C4-2B (cell line): ENCODE data around the gene MED13L.

Experiments used
- H3K27ac ChIP-seq: fragments of 450-650 bp; 2 replicates; pipeline ENCODE4 v1.5.1; 2017
- ZFX ChIP-seq: fragments of 450-650 bp; IDR thresholded peaks from 2 replicates; pipeline ENCODE4 v1.6.1; 2017
- TF ChIP-seq, protein P1 (sequence below): fragments of 450-650 bp; conservative IDR thresholded peaks from 2 replicates; pipeline ENCODE4 v1.5.1; 2017; ENCODE audit warnings: mild to moderate bottlenecking

MED13L gene

DNA sequence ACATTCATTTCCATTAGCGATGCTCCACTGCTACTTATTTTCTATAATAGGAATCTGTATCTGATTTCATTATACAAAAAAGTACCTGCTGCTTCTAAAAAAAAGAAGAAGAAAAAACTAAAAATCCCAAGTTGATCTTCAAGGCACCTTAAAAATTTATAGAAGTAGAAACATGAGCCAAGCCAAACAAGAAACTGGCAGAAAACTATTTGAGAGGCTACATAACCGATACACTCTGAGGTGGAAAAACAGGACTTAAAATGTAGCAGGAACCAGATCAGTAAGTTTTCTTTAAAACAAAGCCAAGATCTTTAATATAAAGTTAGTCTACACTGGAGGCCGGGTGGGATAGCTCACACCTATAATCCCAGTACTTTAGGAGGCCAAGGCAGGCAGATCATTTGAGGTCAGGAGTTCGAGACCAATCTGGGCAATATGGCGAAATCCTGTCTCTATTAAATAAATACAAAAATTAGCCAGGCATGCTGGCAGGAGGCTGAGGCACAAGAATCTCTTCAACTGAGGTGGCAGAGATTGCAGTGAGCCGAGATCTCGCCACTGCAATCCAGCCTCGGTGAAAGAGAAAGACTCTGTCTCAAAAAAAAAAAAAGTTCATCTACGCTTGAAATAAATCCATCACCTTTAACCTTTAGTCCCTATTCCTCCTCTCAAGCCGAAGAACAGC, 278.6 kb downstream of the MED13L start:
- TF ChIP-seq, protein P1, sequence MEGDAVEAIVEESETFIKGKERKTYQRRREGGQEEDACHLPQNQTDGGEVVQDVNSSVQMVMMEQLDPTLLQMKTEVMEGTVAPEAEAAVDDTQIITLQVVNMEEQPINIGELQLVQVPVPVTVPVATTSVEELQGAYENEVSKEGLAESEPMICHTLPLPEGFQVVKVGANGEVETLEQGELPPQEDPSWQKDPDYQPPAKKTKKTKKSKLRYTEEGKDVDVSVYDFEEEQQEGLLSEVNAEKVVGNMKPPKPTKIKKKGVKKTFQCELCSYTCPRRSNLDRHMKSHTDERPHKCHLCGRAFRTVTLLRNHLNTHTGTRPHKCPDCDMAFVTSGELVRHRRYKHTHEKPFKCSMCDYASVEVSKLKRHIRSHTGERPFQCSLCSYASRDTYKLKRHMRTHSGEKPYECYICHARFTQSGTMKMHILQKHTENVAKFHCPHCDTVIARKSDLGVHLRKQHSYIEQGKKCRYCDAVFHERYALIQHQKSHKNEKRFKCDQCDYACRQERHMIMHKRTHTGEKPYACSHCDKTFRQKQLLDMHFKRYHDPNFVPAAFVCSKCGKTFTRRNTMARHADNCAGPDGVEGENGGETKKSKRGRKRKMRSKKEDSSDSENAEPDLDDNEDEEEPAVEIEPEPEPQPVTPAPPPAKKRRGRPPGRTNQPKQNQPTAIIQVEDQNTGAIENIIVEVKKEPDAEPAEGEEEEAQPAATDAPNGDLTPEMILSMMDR: no peak
- no peak for TF ChIP-seq ZFX
- H3K27ac ChIP-seq: peak overlapping the region; percentile 75; the same call in 1 of the 2 replicates

- peak overlapping the region; percentile 75 for H3K27ac ChIP-seq
- TF ChIP-seq, protein P1: peak; percentile 84
- no peak for TF ChIP-seq ZFX
Measured at GRCh38 chr12:115998119-115998633, 279.3 kb downstream of the MED13L start.

GRCh38 chr12:115993737-115994136, 283.8 kb downstream of the MED13L start:
- TF ChIP-seq ZFX: no peak
- TF ChIP-seq, protein P1: no peak
- no peak overlapping the region for H3K27ac ChIP-seq

GRCh38 chr12:115990241-115990640, 287.3 kb downstream of the MED13L start:
- no peak for TF ChIP-seq ZFX
- TF ChIP-seq, protein P1: no peak
- H3K27ac ChIP-seq: no peak overlapping the region

GRCh38 chr12:115988625-115989563, 288.6 kb downstream of the MED13L start:
- no peak for TF ChIP-seq ZFX
- TF ChIP-seq, protein P1: no peak

GRCh38 chr12:115988212-115988611, 289.3 kb downstream of the MED13L start:
- H3K27ac ChIP-seq: no peak overlapping the region
- TF ChIP-seq ZFX: no peak
- TF ChIP-seq, protein P1: no peak

More at GRCh38 chr12:115988625-115989563, 288.6 kb downstream of the MED13L start:
- H3K27ac ChIP-seq: no peak overlapping the region

GRCh38 chr12:115984616-115985015, 292.9 kb downstream of the MED13L start:
- H3K27ac ChIP-seq: no peak overlapping the region
- TF ChIP-seq ZFX: no peak
- TF ChIP-seq, protein P1: no peak
